GM12873 (cell line): ENCODE results near the gene SERTM1.

ENCODE experiments used
- TF ChIP-seq, protein P1 (sequence below): IDR thresholded peaks from 2 replicates; pipeline ENCODE4 v1.5.1; 2012; ENCODE audit warnings: low read depth, mild to moderate bottlenecking, moderate library complexity, low read length, control low read depth; ENCODE audit not compliant: insufficient read depth; ENCODE audit errors: missing control alignments

The SERTM1 gene

DNA sequence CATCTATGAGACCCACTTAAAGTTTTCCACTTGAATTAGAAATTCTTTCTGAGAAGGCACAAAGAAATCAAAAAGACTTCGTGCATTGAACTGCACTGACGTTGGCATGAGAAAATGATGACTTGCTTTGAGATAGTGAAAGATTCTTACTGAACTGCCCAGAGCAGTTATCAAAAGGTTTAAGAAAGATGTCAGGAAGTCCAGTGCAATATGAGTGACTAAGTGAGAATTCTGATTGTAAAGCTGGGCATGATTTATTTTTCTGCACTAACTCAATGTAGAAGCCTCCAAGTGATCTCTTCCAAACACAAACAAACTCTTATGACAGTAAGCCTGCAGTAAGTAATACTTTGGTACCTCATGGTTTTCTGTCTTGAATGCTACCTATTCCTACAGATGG lies 52.1 kb downstream of the SERTM1 start:
- TF ChIP-seq, protein P1, sequence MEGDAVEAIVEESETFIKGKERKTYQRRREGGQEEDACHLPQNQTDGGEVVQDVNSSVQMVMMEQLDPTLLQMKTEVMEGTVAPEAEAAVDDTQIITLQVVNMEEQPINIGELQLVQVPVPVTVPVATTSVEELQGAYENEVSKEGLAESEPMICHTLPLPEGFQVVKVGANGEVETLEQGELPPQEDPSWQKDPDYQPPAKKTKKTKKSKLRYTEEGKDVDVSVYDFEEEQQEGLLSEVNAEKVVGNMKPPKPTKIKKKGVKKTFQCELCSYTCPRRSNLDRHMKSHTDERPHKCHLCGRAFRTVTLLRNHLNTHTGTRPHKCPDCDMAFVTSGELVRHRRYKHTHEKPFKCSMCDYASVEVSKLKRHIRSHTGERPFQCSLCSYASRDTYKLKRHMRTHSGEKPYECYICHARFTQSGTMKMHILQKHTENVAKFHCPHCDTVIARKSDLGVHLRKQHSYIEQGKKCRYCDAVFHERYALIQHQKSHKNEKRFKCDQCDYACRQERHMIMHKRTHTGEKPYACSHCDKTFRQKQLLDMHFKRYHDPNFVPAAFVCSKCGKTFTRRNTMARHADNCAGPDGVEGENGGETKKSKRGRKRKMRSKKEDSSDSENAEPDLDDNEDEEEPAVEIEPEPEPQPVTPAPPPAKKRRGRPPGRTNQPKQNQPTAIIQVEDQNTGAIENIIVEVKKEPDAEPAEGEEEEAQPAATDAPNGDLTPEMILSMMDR: no peak

DNA sequence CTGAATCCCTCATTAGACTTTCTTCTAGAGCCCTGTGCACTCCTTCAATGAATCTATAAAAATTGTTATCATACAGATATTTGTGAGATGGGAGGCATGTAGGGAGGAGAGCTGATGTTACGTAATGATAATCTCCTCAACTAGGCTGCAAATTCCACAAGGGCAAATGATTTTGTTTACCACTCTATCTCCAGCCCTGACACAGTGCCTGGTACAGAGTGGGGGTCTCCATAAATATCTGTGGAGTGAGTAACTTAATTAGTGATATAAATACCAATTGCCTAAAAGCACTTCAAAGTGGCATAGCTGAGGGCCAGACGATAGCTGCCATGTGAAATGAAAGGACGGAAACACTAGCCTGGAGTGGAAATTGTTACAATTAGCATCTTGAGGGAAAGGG lies 54.2 kb downstream of the SERTM1 start:
- TF ChIP-seq, protein P1: no peak

DNA sequence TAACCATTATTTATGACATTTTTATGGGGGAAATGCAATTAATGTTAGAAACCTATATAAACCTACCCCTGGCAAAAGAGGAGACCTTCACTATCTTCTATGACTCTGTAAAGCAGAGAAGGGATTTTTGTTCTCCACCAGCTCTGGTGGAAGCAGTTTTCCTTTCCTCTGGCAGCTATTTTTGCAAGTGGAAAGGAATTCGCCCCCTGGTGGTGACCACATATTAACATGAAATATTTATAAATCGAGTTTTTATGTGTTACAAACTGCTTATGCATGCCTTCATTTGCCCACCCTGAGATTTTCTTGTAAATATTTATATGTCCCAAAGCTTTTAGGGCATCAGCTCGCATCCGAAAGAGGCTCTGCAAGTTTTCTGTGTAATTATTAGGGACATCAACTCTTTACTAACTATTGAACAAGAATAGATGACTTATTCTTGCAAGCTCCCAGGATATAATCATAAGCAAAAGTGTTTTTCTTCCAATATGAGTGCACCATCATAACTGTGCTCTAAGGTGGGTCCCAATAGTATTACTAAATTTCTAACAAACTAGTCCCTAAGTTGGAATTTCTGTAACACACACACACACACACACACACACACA lies 62.4 kb downstream of the SERTM1 start:
- TF ChIP-seq, protein P1: peak; percentile 65

DNA sequence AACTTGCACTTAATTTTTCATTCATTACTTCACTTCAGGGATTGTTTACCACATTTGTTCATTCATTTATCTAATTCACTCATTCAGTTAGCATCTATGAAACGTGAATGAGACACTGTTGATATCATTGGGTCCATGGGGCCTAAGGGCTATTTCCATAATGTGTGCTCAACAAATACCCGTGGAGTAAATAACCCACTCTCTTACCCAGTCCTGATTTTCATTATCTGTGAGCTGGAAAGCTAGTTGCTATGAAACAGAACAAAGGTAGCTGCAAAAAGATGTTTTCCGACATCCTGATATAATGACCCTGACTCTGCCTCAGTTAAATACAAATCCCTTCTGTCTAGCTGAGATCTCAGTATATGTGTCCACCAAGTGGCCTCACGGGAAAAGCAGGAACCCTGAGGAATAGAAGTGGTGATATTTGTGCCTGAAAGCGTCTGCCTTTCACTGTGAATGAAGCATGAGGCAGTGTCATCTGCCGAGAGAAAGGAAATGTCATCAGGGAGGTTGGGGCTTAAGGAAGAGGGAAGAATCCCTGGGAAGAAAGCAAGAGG lies 63.8 kb downstream of the SERTM1 start:
- TF ChIP-seq, protein P1: no peak

DNA sequence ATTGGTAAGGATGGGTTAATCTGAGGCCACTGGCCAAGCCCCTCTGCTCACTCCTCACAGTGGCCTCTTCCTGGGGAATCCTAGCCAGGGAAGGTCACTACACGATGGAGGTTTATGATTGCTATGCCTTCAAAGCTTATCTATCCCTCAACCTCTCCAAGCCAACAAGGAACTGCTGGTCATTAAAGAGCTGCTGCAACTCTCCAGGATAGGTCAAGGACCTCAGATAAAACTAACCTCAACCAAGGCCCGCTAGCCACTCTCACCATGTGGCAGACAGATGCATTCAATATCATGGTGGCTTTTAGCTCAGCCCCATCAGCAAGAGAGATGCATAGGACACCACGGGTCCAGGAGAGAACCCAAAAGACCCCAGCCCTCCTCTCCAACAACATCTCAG lies 71.6 kb downstream of the SERTM1 start:
- TF ChIP-seq, protein P1: no peak

DNA sequence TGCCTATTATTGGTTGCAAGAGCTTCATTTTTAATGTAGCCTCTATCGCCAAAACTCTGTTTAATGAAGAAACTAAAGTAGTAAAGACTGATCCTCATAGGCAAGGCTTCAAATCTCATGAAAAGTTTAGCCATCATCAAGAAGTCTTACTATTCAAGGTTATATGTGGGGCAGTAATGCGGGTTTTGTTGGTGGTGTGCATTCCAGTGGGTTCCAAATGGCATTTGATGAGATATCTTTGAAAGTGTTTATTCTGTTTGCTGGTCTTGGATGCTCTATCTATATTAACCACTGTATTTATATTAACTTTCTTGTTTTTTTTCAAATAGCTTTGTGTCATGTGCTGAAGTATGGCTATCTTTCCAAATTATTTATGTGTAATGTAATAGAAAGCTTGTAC lies 72.2 kb downstream of the SERTM1 start:
- TF ChIP-seq, protein P1: no peak
